Ovary (tissue), 3 donors: ENCODE data around the gene SSC5D.

Source experiments
- CTCF ChIP-seq, 3 donors: fragments of 450-650 bp in 2 of 3; fragments of 200-600 bp in 1 of 3; IDR thresholded peaks; one replicate each; pipeline versions ENCODE4 v1.5.1 to v1.8.0; 2016 to 2022; ENCODE audit warnings: antibody characterized with exemption in 3 of 3, mild to moderate bottlenecking in 1 of 3
- EP300 ChIP-seq: sonication (generic); formaldehyde crosslinking; IDR thresholded peaks from one replicate; pipeline ENCODE4 v1.6.1; 2017; ENCODE audit warnings: antibody characterized with exemption
- donor health status: DM: no; HTN: no; CAD: no.

DNA sequence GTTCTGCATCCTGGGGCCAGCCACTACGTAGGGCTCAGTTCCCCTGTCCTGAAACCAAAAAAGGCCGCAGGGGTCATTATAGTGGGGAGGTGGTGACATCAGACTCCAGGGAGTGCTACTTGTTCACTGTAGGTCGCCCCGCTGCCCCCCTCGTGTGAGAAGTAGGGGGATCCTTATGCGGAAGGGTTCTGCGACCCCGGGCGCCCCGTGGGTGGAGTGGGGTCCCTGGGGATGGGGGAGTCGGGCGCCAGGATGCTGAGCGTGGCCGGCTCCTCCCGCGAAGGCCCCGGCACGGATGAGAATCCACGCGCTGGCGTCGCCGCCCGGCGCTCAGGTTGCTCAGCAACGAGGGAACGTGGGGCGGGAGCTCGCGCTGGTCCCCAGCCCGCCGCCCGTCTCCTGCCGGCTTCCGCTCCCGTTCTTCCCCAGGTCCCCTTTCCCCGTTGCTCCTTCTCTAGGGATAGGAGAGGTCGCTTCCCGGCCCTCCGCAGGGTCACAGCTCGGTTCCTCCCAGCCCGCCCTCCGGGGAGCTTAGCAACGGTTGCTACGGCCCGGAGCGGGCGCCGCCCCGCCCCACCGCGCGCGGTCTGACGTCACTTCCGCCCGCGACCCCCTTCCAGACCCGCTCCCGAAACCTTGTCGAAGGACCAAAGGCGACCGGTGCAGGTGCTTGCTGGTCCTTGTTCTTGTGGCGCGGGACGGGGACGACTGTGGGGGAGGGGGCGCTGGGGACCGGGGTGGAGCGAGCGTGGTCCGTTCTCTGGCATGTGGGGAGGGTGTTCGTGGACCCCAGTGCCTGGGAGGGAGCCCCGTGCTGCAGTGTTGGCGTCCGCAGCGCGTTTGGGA is 3.4 kb upstream of the SSC5D start, which contains the start of gene NAT14:
- no peak for TF ChIP-seq CTCF (IDR thresholded peaks at IDR 0.05)
- no peak for TF ChIP-seq EP300
